Fibroblast of the aortic adventitia (primary cell): ENCODE data around the gene DDX53. TPM values are rescaled to one million over a fixed set of nuclear protein-coding genes. Genes with fewer than 3 reads are reported as not detected.
A peak's percentile ranks its signal among the peaks of the same experiment; 100 is the strongest.

ENCODE experiments used
- DNase-seq: peaks from one replicate; pipeline ENCODE4 v3.0.0-alpha.2; 2010; ENCODE audit warnings: low read depth
- H3K4me3 ChIP-seq: 2 replicates; pipeline ENCODE4 v1.5.1; 2011; ENCODE audit warnings: low read depth, mild to moderate bottlenecking, control low read depth, low read length, moderate library complexity
- CTCF ChIP-seq: IDR thresholded peaks from 2 replicates; pipeline ENCODE4 v1.5.1; 2011; ENCODE audit warnings: mild to moderate bottlenecking, low read length, control low read depth, inconsistent platforms; ENCODE audit not compliant: insufficient read depth
- total RNA-seq: library from RNA; depleted of rRNA; stranded (reverse); fragments of >200 nt; gene quantifications from 2 replicates; pipeline ENCODE4 v1.2.3, GENCODE V29; 2012; ENCODE audit warnings: low replicate concordance

DDX53 gene
- total RNA-seq, 1 donor = not detected

GRCh38 chrX:23003116-23003515 lies 3.4 kb downstream of the DDX53 start:
- TF ChIP-seq CTCF = no peak
- H3K4me3 ChIP-seq = no peak overlapping the region
- peak; percentile 42 for DNase-seq

- DNase-seq = peak; percentile 49
- TF ChIP-seq CTCF = peak; percentile 33
These were observed 8.8 kb downstream of the DDX53 start for GRCh38 chrX:23008431-23009099.

GRCh38 chrX:23012162-23012561 lies 12.4 kb downstream of the DDX53 start:
- no peak overlapping the region for H3K4me3 ChIP-seq
- TF ChIP-seq CTCF = no peak
- no peak for DNase-seq

More at GRCh38 chrX:23008431-23009099, 8.8 kb downstream of the DDX53 start:
- H3K4me3 ChIP-seq = no peak overlapping the region

GRCh38 chrX:23012636-23013035 lies 12.9 kb downstream of the DDX53 start:
- no peak overlapping the region for H3K4me3 ChIP-seq
- no peak for DNase-seq
- no peak for TF ChIP-seq CTCF

- DNase-seq = no peak
- no peak for TF ChIP-seq CTCF
- H3K4me3 ChIP-seq = no peak overlapping the region
These were observed 13.6 kb downstream of the DDX53 start for GRCh38 chrX:23013366-23013765.

GRCh38 chrX:23031600-23031999 lies 31.8 kb downstream of the DDX53 start:
- DNase-seq = no peak
- no peak overlapping the region for H3K4me3 ChIP-seq
- no peak for TF ChIP-seq CTCF

GRCh38 chrX:23035493-23035892 lies 35.7 kb downstream of the DDX53 start:
- no peak overlapping the region for H3K4me3 ChIP-seq
- DNase-seq = no peak
- no peak for TF ChIP-seq CTCF
